Activated CD8-positive, alpha-beta T cell treated with anti-CD3 and anti-CD28 coated beads for 36 hours (primary cell): Measurements from ENCODE around the gene ACKR3. TPM values are rescaled to one million over a fixed set of nuclear protein-coding genes. Genes with fewer than 3 reads are reported as not detected.

ENCODE experiments used
- ATAC-seq: fragments of 200-7000 bp; cut with Tn5 transposase; one replicate; pipeline ENCODE4 v1.10.0; 2021; ENCODE audit warnings: mild to moderate bottlenecking, moderate library complexity
- CTCF ChIA-PET: fragments of 350-600 bp; sonication (Branson Sonifier 250); formaldehyde crosslinking; loops from one replicate; lab custom pipeline; 2021; ENCODE audit warnings: antibody characterized with exemption; lab: Charles Lee
- POLR2A ChIA-PET: fragments of 350-600 bp; sonication (Branson Sonifier 250); formaldehyde crosslinking; loops from one replicate; lab custom pipeline; 2021; ENCODE audit warnings: antibody characterized with exemption; lab: Charles Lee
- DNase-seq: peaks from one replicate; pipeline ENCODE4 v3.0.0-alpha.2; 2020
- H3K27ac Mint-ChIP-seq: one replicate; pipeline ENCODE4 v1.8.0; 2021; ENCODE audit warnings: mild to moderate bottlenecking, mixed read lengths
- H3K27me3 Mint-ChIP-seq: one replicate; pipeline ENCODE4 v1.8.0; 2021; ENCODE audit warnings: mixed read lengths
- H3K36me3 Mint-ChIP-seq: one replicate; pipeline ENCODE4 v1.8.0; 2021; ENCODE audit warnings: low read depth, mixed read lengths
- H3K4me1 Mint-ChIP-seq: one replicate; pipeline ENCODE4 v1.8.0; 2021; ENCODE audit warnings: low read depth, mixed read lengths
- H3K4me3 Mint-ChIP-seq: one replicate; pipeline ENCODE4 v1.8.0; 2021; ENCODE audit warnings: mild to moderate bottlenecking, moderate library complexity, mixed read lengths
- H3K9me3 Mint-ChIP-seq: one replicate; pipeline ENCODE4 v1.8.0; 2021; ENCODE audit warnings: mixed read lengths
- intact Hi-C: fragments of 100-400 bp; cut with micrococcal nuclease; formaldehyde crosslinking; loops from one replicate; pipeline ENCODE4 v1.10.0; 2022
- total RNA-seq, 2 experiments: library from RNA; stranded (reverse); gene quantifications; one replicate each; pipeline ENCODE4 v1.2.3, GENCODE V29; 2021
- TF ChIP-seq, protein P1 (sequence below): fragments of 200-600 bp; IDR thresholded peaks from one replicate; pipeline ENCODE4 v1.8.0; 2022; ENCODE audit warnings: antibody characterized with exemption, mild to moderate bottlenecking

The ACKR3 gene
- total RNA-seq, 2 experiments from 2014 or later, result 2.4 to 3.4 TPM

DNA sequence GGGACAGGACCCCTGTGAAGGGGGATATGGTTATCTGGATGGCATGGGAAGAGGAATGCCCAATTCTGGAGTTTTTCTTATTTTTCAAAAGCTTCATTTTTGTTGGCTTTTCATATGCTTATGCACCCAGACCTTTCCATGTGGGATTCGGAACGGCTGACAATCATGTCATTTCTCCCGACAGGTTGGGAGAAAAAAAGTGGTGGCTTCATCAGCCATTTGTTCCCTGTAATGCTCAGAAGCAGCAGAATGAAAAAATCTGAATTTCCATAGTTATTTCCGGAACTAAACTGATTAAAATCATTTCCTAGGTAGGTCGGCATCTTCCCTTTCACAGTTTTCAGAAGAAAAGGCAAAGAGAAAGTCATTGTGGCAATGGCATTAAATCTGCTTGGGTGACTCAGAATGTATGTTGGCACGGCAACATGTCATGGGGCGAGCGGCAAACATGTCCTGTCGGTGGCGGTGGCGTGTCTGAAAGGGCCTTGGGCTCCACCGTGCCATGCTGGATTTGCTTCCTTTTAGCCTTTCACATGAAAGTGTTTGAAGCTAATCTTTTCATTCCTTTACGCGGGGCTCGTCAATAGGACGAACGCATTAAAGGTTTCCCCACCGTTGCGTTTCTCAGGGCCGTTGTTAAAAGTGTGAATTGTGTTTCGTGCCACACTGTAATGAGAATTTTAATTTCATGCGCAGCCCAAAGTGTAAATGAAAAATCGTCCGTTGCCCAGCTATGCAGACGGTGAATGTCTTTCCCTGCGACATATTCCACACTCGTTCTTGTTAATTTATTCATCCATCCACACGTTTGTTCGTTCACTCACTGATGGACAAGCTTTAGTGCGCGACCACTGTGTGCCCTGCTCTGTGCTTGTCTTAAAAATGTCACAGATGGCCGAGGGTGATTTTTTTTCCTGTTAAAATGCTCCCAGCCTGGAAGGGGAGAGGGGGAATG lies 18.5 kb downstream of the ACKR3 start:
- intact Hi-C loops, result no loop called here
- ChIA-PET POLR2A (no interaction called here), CTCF (no interaction called here)
- H3K4me1 Mint-ChIP-seq, result no peaks in the 10 kb centered on the region
- ATAC-seq, result no peak
- H3K27ac Mint-ChIP-seq, result no peak overlapping the region
- H3K4me3 Mint-ChIP-seq, result no peak overlapping the region
- no peaks in the 10 kb centered on the region for H3K27me3 Mint-ChIP-seq
- TF ChIP-seq, protein P1, sequence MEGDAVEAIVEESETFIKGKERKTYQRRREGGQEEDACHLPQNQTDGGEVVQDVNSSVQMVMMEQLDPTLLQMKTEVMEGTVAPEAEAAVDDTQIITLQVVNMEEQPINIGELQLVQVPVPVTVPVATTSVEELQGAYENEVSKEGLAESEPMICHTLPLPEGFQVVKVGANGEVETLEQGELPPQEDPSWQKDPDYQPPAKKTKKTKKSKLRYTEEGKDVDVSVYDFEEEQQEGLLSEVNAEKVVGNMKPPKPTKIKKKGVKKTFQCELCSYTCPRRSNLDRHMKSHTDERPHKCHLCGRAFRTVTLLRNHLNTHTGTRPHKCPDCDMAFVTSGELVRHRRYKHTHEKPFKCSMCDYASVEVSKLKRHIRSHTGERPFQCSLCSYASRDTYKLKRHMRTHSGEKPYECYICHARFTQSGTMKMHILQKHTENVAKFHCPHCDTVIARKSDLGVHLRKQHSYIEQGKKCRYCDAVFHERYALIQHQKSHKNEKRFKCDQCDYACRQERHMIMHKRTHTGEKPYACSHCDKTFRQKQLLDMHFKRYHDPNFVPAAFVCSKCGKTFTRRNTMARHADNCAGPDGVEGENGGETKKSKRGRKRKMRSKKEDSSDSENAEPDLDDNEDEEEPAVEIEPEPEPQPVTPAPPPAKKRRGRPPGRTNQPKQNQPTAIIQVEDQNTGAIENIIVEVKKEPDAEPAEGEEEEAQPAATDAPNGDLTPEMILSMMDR, result no peak
- H3K36me3 Mint-ChIP-seq, result no peaks in the 10 kb centered on the region
- DNase-seq, result no peak
- H3K9me3 Mint-ChIP-seq, result no peaks in the 10 kb centered on the region

DNA sequence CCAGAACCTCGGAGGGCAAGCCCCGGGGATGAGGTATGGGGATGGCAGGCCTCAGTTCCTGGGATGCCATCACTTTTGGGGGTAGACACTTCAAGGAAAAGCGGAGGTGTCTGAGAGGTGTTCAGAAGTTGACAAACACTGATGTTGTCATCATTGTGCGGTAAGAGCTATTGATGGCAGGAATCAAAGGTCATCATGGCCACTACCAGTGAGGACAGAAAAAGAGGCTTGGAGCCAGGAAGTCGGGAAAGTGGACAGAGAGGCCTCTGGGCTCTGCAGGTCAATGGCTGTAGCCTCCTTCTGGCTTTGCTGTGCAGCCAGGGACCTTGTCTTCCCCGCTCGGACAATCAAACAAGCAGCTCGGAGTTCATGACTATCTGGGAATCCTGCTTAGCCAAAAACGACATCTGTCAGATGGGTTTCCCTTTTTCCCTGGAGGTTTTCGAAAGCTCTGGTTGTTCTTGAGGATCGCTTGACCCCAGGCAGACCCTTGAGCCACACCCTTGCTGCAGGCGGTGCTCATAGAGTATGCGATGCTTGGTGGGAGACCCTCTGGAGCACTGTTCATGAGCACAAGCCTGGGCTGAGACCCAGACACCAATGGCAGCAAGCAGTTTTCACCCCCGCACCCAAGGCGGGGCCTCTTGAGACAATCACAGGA lies 19.4 kb downstream of the ACKR3 start:
- H3K27me3 Mint-ChIP-seq, result no peaks in the 10 kb centered on the region
- intact Hi-C loops, result no loop called here
- H3K9me3 Mint-ChIP-seq, result no peaks in the 10 kb centered on the region
- POLR2A ChIA-PET, result no interaction called here
- CTCF ChIA-PET, result no interaction called here
- no peak overlapping the region for H3K4me3 Mint-ChIP-seq
- TF ChIP-seq, protein P1, result no peak
- ATAC-seq (no peak), DNase-seq (no peak)
- no peaks in the 10 kb centered on the region for H3K4me1 Mint-ChIP-seq
- no peaks in the 10 kb centered on the region for H3K36me3 Mint-ChIP-seq
- no peak overlapping the region for H3K27ac Mint-ChIP-seq

DNA sequence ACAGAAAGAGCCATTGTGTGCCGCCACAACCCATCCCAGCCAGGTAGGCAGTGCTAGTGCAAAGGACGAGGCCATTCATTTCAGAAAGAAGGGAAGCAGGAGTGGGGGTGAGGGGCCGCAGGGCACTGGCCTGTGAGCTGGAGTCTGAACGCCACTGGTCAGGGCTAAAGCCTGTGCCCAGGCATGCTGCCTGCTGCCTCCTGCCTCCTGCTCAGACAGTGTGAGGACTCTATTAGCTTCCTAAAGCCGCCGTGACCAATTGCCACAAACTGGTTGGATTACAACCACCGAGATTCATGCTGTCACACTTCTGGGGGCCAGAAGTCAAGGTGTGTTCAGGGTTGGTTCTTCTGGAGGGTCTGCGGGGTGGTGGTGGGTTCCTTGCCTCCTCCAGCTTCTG lies 21.2 kb downstream of the ACKR3 start:
- H3K27ac Mint-ChIP-seq, result no peak overlapping the region
- H3K27me3 Mint-ChIP-seq, result no peaks in the 10 kb centered on the region
- H3K4me3 Mint-ChIP-seq, result no peak overlapping the region
- H3K4me1 Mint-ChIP-seq, result no peaks in the 10 kb centered on the region
- intact Hi-C loops, result no loop called here
- DNase-seq (no peak), ATAC-seq (no peak)
- ChIA-PET CTCF (no interaction called here), POLR2A (no interaction called here)
- TF ChIP-seq, protein P1, result no peak
- no peaks in the 10 kb centered on the region for H3K9me3 Mint-ChIP-seq
- no peaks in the 10 kb centered on the region for H3K36me3 Mint-ChIP-seq

DNA sequence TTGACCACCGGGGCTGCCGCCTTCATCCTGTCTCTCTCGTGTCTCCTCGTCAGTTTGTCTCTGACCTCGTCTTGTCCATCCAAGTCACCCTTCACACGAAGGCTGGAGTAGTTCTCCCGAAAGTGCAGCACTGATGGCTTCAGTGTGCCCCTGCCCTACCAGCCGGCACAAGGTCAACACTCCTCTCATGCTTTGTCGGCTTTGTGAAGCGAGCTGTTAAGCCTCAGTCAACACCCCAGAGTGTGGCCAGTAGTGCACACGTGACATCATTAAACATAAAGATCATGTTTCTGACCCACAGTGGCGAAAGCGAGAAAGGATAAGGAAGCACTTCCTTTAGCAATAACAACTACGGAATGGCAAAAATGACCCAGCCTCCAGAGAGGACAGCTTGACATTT lies 23.2 kb downstream of the ACKR3 start:
- ChIA-PET CTCF (no interaction called here), POLR2A (no interaction called here)
- H3K4me1 Mint-ChIP-seq, result no peaks in the 10 kb centered on the region
- no peaks in the 10 kb centered on the region for H3K27me3 Mint-ChIP-seq
- TF ChIP-seq, protein P1, result no peak
- H3K27ac Mint-ChIP-seq, result no peak overlapping the region
- no peak for DNase-seq
- H3K9me3 Mint-ChIP-seq, result no peaks in the 10 kb centered on the region
- H3K36me3 Mint-ChIP-seq, result no peaks in the 10 kb centered on the region
- intact Hi-C loops, result no loop called here
- no peak for ATAC-seq
- no peak overlapping the region for H3K4me3 Mint-ChIP-seq

GRCh38 chr2:236593531-236593930 lies 23.9 kb downstream of the ACKR3 start:
- DNase-seq (no peak), ATAC-seq (no peak)
- Mint-ChIP-seq H3K4me3 (no peak overlapping the region), H3K4me1 (no peaks in the 10 kb centered on the region), H3K9me3 (no peaks in the 10 kb centered on the region), H3K36me3 (no peaks in the 10 kb centered on the region), H3K27ac (no peak overlapping the region), H3K27me3 (no peaks in the 10 kb centered on the region)
- ChIA-PET CTCF (no interaction called here), POLR2A (no interaction called here)
- intact Hi-C loops, result no loop called here
- TF ChIP-seq, protein P1, result no peak
